ENCODE results near the gene ADIPOR2.
A peak's percentile ranks its signal among the peaks of the same experiment; 100 is the strongest.
"Not testable (repeated sequence)": the region's sequence is repeated elsewhere in the genome, so short reads cannot be mapped to it uniquely, and the experiment has no call there.

The ADIPOR2 gene

DNA sequence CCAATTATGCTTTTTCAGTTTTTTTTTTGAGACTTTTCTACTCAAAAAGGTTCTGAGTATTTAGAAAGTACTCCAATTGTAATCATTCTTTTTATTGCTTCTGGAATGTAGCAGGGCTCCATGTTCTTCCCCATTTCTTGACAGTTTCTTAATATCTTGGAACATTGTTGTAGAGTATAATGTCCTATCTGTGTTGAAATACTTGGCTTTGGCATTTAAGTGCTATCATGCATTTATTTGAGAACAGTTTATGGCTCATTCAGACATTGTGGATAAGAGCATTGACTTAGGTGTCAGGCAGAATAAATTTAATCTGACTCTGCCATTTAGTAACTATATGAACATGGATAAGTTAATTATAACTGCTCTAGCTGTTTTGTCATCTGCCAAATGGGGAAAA is 28.3 kb downstream of the ADIPOR2 start:
- DNase-seq (ENCODE audit: insufficient read length, low spot score) (no peak), FAIRE-seq (peak; percentile 33)
- no peak for TF ChIP-seq POLR2A (IDR thresholded peaks at IDR 0.05; ENCODE audit: low read depth, low read length)

DNA sequence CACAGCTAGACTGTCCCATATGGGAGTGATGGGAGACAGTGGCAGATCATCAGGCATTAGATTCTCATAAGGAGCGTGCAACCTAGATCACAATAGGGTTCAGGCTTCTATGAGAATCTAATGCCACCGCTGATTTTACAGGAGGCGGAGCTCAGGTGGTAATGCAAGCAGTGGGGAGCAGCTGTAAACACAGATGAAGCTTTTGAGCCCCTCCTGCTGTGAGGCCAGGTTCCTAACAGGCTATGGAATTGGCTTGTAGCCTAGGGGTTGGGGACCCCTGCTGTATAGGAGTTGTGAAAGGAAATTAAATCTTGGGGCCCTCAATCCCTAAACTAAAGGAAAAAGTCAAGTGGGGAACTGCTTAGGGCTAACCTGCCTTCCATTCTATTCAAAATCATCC is 29.6 kb downstream of the ADIPOR2 start:
- no peak for TF ChIP-seq POLR2A (IDR thresholded peaks at IDR 0.05; ENCODE audit: low read depth, low read length)
- DNase-seq (ENCODE audit: insufficient read length, low spot score), result no peak
- FAIRE-seq, result no peak

DNA sequence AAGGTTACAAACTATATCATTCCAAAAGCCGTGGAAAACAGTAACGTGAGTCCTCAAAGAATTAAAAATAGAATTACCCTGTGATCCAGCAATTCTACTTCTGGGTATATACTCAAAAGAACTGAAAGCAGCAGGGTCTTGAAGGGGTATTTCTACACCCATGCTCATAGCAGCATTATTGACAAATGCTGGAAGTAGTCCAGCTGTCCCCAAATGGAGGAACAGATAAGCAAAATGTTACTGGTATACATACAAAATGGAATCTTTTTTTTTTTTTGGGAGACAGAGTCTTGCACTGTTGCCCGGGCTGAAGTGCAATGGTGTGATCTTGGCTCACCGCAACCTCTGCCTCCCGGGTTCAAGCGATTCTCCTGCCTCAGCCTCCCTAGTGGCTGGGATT is 32.9 kb downstream of the ADIPOR2 start:
- FAIRE-seq, result peak; percentile 43
- TF ChIP-seq POLR2A (IDR thresholded peaks at IDR 0.05; ENCODE audit: low read depth, low read length), result no peak

DNA sequence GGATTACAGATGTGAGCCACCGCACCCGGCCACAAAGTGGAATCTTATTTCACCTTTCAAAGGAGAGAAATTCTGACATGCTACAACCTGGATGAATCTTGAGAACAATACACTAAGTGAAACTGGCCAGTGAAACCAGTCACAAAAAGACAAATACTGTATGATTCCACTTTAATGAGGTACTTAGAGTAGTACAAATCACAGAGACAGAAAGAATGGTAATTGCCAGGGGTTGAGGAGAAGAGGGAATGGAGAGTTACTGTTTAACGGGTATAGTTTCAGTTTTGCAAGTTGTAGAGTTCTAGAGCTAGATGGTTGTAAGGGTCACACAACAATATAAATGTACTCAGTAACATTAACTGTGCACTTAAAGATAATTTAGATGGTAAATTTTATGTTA is 33.4 kb downstream of the ADIPOR2 start:
- no peak for TF ChIP-seq POLR2A (IDR thresholded peaks at IDR 0.05; ENCODE audit: low read depth, low read length)
- DNase-seq (ENCODE audit: insufficient read length, low spot score), result no peak
- peak; percentile 50 for FAIRE-seq

More for the DNA sequence above, 32.9 kb downstream of the ADIPOR2 start:
- DNase-seq (ENCODE audit: insufficient read length, low spot score), result no peak

DNA sequence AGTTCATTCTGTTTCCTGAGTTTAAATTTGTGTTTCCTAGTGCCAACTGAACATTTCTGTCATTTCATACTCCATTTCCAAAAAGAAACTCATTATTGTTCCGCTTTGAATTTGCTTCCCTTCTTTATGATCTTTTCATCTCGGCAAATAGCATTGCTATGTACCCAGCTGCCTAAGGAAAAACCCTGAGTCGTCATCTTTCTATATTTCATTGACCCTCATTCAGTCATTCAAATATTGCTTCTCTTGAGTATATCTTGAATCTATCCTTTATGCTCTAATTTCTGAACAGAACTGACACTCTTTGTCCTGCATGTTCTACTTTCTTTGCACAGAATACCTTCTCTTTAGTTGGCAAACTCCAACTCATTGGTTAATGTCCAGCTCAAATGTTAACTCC is 35.9 kb downstream of the ADIPOR2 start:
- TF ChIP-seq POLR2A (IDR thresholded peaks at IDR 0.05; ENCODE audit: low read depth, low read length), result no peak
- FAIRE-seq (peak; percentile 36), DNase-seq (ENCODE audit: insufficient read length, low spot score) (no peak)

DNA sequence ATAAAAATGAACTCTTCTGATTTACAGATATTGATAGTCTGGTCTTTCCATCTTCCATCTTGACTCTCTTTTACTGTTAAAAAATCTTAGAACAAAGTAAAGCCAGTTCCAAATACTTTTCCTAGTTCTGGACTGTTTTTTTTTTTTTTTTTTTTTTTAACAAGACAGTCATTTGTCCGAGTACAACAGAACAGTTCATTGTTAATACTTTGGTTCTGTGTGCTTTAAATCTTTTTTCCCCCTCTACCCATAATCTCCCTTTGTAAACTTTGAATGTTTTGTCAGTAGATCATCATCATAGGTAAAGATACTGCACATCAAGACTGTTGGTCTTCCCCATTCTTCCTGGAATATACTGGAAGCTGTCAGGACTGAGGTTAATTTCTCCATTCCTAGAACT is 38.0 kb downstream of the ADIPOR2 start:
- no peak for FAIRE-seq
- no peak for TF ChIP-seq POLR2A (IDR thresholded peaks at IDR 0.05; ENCODE audit: low read depth, low read length)
- DNase-seq (ENCODE audit: insufficient read length, low spot score), result no peak

DNA sequence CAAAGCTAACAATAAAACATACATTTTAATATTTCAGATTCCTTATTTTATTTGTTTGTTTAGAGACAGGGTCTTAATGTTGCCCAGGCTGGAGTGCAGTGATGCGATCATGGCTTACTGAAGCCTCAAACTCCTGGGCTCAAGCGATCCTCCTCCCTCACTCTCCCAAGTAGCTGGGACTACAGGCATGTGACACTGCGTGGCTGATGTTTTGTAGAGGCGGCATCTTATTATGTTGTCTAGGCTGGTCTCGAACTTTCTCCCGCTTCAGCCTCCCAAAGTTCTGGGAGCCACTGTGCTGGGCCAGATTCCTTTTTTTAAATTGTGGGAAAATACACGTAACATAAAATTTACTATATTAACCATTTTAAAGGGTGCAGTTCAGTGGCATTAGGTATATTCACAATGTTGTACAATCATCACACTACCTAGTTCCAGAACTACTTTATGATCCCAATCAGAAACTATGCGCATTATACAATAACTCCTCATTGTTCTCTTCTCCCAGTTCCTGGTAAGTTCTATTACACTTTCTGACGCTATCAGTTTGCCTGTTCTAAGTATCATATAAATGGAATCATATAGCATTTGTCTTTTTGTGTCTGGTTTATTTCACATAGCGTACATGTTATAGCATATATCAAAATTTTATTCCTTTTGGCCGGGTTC is 40.3 kb downstream of the ADIPOR2 start:
- no peak for DNase-seq (ENCODE audit: insufficient read length, low spot score)
- no peak for TF ChIP-seq POLR2A (IDR thresholded peaks at IDR 0.05; ENCODE audit: low read depth, low read length)
- FAIRE-seq, result no peak

DNA sequence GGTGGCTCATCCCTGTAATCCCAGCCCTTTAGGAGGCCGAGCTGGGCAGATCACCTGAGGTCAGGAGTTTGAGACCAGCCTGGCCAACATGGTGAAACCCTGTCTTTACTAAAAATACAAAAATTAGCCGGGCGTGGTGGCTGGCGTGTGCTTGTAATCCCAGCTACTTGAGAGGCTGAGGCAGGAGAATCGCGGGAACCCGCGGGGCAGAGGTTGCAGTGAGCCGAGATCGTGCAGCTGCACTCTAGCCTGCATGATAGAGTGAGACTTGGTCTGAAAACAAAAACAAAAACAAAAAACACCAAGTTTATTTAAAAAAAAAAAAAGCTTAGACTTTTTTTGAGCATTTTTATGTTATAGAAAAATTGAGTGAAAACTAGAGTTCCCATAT is 40.8 kb downstream of the ADIPOR2 start:
- not testable (repeated sequence) for FAIRE-seq; DNase-seq (ENCODE audit: insufficient read length, low spot score)

DNA sequence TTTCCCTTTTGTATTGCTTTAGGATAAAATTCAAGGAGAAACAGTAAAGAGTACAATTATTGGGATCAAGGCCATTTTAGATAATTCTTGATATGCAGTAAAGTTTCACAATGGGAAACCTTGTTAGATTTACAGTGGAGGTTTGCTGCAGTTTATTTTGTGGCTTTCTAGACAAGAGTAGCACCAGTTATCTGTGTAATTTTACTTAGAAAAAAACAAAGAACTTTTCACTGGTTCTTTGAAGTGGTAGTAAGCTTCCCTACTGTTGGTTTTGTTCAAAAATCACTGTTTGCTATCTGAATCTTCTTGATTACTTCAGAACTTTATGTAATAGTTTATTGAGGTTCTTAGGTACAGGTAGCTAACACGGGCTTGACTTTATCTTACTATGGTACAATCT is 42.0 kb downstream of the ADIPOR2 start:
- DNase-seq (ENCODE audit: insufficient read length, low spot score) (no peak), FAIRE-seq (no peak)
- no peak for TF ChIP-seq POLR2A (IDR thresholded peaks at IDR 0.05; ENCODE audit: low read depth, low read length)

DNA sequence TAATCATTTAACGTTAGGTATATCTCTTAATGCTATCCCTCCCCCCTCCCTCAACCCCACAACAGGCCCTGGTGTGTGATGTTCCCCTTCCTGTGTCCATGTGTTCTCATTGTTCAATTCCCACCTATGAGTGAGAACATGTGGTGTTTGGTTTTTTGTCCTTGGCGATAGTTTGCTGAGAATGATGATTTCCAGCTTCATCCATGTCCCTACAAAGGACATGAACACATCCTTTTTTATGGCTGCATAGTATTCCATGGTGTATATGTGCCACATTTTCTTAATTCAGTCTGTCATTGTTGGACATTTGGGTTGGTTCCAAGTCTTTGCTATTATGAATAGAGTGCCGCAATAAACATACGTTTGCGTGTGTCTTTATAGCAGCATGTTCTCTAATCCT is 42.8 kb downstream of the ADIPOR2 start:
- FAIRE-seq; DNase-seq (ENCODE audit: insufficient read length, low spot score): not testable (repeated sequence)

DNA sequence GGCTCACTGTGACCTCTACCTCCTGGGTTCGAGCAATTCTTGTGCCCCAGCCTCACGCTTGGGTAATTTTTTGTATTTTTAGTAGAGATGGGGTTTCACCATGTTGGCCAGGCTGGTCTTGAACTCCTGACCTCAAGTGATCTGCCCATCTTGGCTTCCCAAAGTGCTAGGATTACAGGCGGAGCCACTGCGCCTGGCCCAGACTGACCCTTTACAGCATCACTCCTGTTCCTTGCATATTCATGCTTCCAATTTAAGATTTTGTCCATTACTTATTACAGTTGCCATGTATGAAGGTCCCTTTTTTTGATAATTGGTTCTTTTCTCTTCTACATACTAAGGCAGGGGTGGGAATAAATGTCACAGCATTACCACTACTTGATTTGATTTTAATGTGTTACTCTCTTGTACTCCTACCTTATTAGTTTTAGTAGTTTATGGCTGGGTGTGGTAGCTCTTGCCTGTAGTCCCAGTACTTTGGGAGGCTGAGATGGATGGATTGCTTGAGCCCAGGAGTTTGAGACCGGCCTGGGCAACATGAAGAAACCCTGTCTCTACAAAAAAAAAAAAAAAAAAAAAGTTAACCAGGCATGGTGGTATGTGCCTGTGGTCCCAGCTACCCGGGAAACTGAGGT is 46.9 kb downstream of the ADIPOR2 start:
- FAIRE-seq (no peak), DNase-seq (ENCODE audit: insufficient read length, low spot score) (no peak)
- TF ChIP-seq POLR2A (IDR thresholded peaks at IDR 0.05; ENCODE audit: low read depth, low read length), result no peak

DNA sequence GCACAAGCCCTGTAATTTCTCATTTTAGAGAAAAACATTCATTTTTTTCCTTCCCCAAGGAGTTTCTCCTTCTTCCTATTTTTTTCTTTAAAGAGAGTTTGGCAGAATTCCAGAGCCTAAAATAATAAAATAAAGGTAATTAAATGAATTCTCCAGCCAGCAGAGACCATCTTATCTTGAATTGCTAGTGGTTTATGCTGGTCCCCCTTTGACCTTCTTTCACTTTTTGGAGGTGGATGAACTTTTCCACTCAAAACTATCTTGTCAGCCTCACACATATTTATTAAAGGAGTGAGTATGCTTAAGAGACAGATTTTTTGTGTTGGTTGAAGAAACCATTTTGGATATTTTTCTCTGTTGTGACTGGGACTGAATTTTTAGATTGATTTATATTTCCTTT is 47.6 kb downstream of the ADIPOR2 start:
- FAIRE-seq, result no peak
- DNase-seq (ENCODE audit: insufficient read length, low spot score), result no peak
- no peak for TF ChIP-seq POLR2A (IDR thresholded peaks at IDR 0.05; ENCODE audit: low read depth, low read length)

DNA sequence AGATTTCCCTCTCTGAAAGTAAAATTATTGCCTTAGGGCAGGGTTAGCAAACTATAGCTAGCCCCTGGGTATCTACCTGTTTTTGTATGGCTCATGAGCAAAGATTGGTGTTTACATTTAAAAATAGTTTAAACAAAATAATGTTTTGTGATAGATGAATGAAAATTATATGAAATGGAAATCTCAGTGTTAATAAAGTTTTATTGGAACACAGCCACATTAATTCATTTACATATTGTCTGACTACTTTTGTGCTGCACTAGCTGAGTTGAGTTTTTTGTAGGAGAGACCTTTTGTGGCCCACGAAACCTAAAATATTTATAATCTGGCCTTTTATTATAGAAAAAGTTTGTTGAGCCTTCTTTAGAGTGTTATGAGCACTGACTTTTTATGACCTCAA is 48.5 kb downstream of the ADIPOR2 start:
- TF ChIP-seq POLR2A (IDR thresholded peaks at IDR 0.05; ENCODE audit: low read depth, low read length), result no peak
- DNase-seq (ENCODE audit: insufficient read length, low spot score), result no peak
- FAIRE-seq, result no peak

DNA sequence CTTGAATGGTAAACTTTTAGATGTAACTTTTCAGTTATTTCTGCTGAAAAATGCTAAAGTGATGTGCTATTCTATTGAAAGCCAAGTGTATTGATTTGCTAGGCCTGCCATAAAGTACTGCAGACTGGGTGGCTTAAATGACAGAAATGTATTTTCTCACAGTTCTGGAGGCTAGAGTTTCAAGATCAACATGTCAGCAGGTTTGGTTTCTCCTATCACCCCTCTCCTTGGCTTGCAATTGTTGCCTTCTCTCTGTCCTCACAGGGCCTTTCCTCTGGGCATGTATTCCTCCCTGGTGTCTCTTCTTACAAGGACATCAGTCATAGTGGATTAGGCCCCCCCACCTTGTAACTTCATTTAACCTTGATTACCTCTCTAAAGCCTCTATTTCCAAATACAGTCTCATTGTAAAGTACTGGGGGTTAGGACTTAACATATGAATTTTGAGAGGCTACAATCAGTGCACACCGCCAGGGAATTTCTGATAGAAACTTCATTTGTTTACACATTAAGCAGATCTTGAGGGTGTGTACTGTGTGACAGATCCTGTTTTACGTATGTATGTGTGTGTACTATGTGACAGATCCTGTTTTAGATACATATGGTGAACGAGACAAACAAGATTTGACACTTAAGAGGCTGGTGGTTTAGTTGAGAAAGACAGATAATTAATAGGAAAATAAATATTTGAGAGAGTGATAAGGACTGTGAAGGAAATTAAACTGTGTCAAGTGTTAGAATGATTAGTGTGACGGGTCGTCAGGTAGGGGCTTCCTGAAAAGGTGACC is 49.5 kb downstream of the ADIPOR2 start:
- DNase-seq (ENCODE audit: insufficient read length, low spot score) (no peak), FAIRE-seq (peak; percentile 58)
- TF ChIP-seq POLR2A (IDR thresholded peaks at IDR 0.05; ENCODE audit: low read depth, low read length), result no peak
